22Rv1 (cell line): ENCODE measurements around the gene TENM4.

Experiments
- CTCF ChIP-seq: fragments of 450-650 bp; IDR thresholded peaks from 2 replicates; pipeline ENCODE4 v1.5.1; 2017; ENCODE audit warnings: mild to moderate bottlenecking
- ZFX ChIP-seq: fragments of 450-650 bp; IDR thresholded peaks from 2 replicates; pipeline ENCODE4 v1.6.1; 2017; ENCODE audit warnings: antibody characterized with exemption, borderline replicate concordance

- no peak for TF ChIP-seq CTCF
- no peak for TF ChIP-seq ZFX
These were observed 792.6 kb downstream of the TENM4 start for GRCh38 chr11:78647986-78648875.
